Measurements from ENCODE around the gene AGFG1. TPM values are rescaled to one million over a fixed set of nuclear protein-coding genes. Genes with fewer than 3 reads are reported as not detected.

The AGFG1 gene
- total RNA-seq, 1 donor from 2014 or later = 125 TPM

DNA sequence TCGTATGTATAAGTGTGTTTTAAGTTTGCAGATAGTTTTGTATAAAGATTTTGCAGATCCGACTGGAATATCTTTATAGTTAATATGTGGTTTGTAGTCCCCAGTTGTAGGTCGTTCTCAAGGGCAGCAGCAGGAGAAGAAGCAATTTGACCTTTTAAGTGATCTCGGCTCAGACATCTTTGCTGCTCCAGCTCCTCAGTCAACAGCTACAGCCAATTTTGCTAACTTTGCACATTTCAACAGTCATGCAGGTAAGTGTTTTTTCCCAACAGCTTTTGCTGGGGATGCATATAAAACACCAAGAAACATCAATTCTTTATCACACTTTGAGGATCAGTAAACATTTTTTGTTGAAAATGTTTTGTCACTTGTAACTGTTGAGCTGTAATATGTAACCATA is 52.7 kb downstream of the AGFG1 start:
- CTCF ChIA-PET = no interaction called here
- ATAC-seq (ENCODE audit: low read depth) (no peak), DNase-seq (no peak)
- Mint-ChIP-seq H3K27me3 (no peaks in the 10 kb centered on the region), H3K4me1 (peaks cover 16% of the 10 kb centered on the region), H3K27ac (no peak overlapping the region), H3K36me3 (ENCODE audit: low read depth) (peaks cover 74% of the 10 kb centered on the region), H3K9me3 (no peaks in the 10 kb centered on the region), H3K4me3 (no peak overlapping the region)
- no peak for TF ChIP-seq CTCF (IDR thresholded peaks at IDR 0.05)
- intact Hi-C loops (cut with micrococcal nuclease) = no loop called here
- POLR2A ChIA-PET = no interaction called here

- Mint-ChIP-seq H3K27me3 (no peaks in the 10 kb centered on the region), H3K36me3 (ENCODE audit: low read depth) (peaks cover 71% of the 10 kb centered on the region), H3K4me1 (peaks cover 4% of the 10 kb centered on the region), H3K9me3 (no peaks in the 10 kb centered on the region), H3K4me3 (no peak overlapping the region), H3K27ac (no peak overlapping the region)
- ATAC-seq (ENCODE audit: low read depth) (no peak), DNase-seq (no peak)
- ChIA-PET CTCF (no interaction called here), POLR2A (no interaction called here)
- TF ChIP-seq CTCF (IDR thresholded peaks at IDR 0.05) = no peak
- intact Hi-C loops (cut with micrococcal nuclease) = no loop called here
Observed at GRCh38 chr2:227527351-227527750, 55.4 kb downstream of the AGFG1 start.

DNA sequence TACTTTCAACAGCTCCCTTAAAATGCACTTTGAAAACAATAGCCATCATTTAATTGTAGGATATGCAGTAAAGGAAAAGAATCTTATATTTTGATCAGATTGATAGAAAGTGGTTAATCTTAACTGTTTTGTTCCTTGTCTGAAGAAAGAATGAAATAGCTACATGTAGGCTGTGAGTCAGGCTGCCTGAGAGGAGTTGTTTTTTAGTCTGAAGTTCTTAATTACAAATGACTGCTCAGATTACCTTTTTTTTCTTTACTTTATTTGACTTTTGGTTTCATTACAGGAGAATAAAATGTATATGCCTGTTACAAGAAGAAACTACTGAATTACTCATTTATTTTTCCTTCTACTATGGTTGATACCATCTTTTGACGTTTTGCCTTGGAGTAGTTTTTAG is 56.8 kb downstream of the AGFG1 start:
- Mint-ChIP-seq H3K9me3 (no peaks in the 10 kb centered on the region), H3K4me3 (no peak overlapping the region), H3K27me3 (no peaks in the 10 kb centered on the region), H3K4me1 (no peaks in the 10 kb centered on the region), H3K36me3 (ENCODE audit: low read depth) (peaks cover 74% of the 10 kb centered on the region), H3K27ac (no peak overlapping the region)
- intact Hi-C loops (cut with micrococcal nuclease) = no loop called here
- TF ChIP-seq CTCF (IDR thresholded peaks at IDR 0.05) = no peak
- no peak for ATAC-seq (ENCODE audit: low read depth)
- CTCF ChIA-PET = no interaction called here
- no peak for DNase-seq
- POLR2A ChIA-PET = no interaction called here

- H3K9me3 Mint-ChIP-seq = no peaks in the 10 kb centered on the region
- no peak for ATAC-seq (ENCODE audit: low read depth)
- POLR2A ChIA-PET = interaction anchor here (0.6 kb wide), 2 partner anchors 24 to 98 kb away, joined by 3 to 7 read pairs; no protein-coding TSS in a partner anchor
- no peak for TF ChIP-seq CTCF (IDR thresholded peaks at IDR 0.05)
- no peak overlapping the region for H3K4me3 Mint-ChIP-seq
- no peak for DNase-seq
- peaks cover 71% of the 10 kb centered on the region for H3K36me3 Mint-ChIP-seq (ENCODE audit: low read depth)
- H3K4me1 Mint-ChIP-seq = peaks cover 8% of the 10 kb centered on the region
- CTCF ChIA-PET = no interaction called here
- no peak overlapping the region for H3K27ac Mint-ChIP-seq
- H3K27me3 Mint-ChIP-seq = no peaks in the 10 kb centered on the region
- intact Hi-C loops (cut with micrococcal nuclease) = loop anchor here (5.0 kb wide), 1 partner anchor 123 kb away; no protein-coding TSS in a partner anchor
Observed at GRCh38 chr2:227529871-227530270, 57.9 kb downstream of the AGFG1 start.

DNA sequence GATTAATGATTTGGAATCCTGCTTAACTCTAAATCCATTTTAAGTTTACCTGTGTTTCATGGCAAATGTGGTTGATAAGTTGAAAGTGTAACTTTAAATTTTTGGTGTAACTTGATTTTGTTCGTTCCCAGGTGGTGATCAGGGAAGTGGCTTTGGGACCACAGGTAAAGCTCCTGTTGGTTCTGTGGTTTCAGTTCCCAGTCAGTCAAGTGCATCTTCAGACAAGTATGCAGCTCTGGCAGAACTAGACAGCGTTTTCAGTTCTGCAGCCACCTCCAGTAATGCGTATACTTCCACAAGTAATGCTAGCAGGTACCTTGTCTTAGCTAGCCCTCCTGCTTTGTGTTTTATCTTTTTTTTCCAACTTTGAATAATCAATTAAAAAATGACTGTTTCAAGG is 62.8 kb downstream of the AGFG1 start:
- Mint-ChIP-seq H3K9me3 (no peaks in the 10 kb centered on the region), H3K4me1 (peaks cover 9% of the 10 kb centered on the region), H3K36me3 (ENCODE audit: low read depth) (peaks cover 71% of the 10 kb centered on the region), H3K27me3 (no peaks in the 10 kb centered on the region), H3K4me3 (no peak overlapping the region), H3K27ac (no peak overlapping the region)
- intact Hi-C loops (cut with micrococcal nuclease) = loop anchor here (5.0 kb wide), 1 partner anchor 127 kb away; no protein-coding TSS in a partner anchor
- ChIA-PET POLR2A (no interaction called here), CTCF (interaction anchor here (1.1 kb wide), 1 partner anchor 55 kb away, joined by 4 read pairs; no protein-coding TSS in a partner anchor)
- no peak for TF ChIP-seq CTCF (IDR thresholded peaks at IDR 0.05)
- ATAC-seq (ENCODE audit: low read depth) = no peak
- no peak for DNase-seq
